Endothelial cell of umbilical vein (primary cell): ENCODE data around the gene GRID1. TPM values are rescaled to one million over a fixed set of nuclear protein-coding genes. Genes with fewer than 3 reads are reported as not detected.

Experiments used
- BruUV-seq: library from RNA; stranded (reverse); fragments of 400-500 nt; replicated peaks from 2 replicates; lab custom pipeline; 2021; lab: Mats Ljungman, UMichigan
- CTCF ChIA-PET: fragments of 300-600, 350-600 bp; sonication (Branson Sonifier 250); formaldehyde crosslinking; loops from one replicate; lab custom pipeline; 2021; ENCODE audit warnings: antibody characterized with exemption, inconsistent platforms; lab: Charles Lee
- POLR2A ChIA-PET: fragments of 300-600, 350-600 bp; sonication (Branson Sonifier 250); formaldehyde crosslinking; loops from one replicate; lab custom pipeline; 2021; ENCODE audit warnings: antibody characterized with exemption, inconsistent platforms; lab: Charles Lee
- DNase-seq: peaks from one replicate; pipeline ENCODE4 v3.0.0-alpha.2; 2011; ENCODE audit warnings: low read depth, low spot score
- FAIRE-seq: peaks from 2 replicates; lab custom pipeline; 2011; peaks lifted over from hg19 to GRCh38; lab: Jason Lieb, UNC
- H2AFZ ChIP-seq: 2 replicates; pipeline ENCODE4 v1.6.0; 2012; ENCODE audit warnings: low read depth, low read length, control low read depth, inconsistent platforms
- H3K27ac ChIP-seq: 2 replicates; pipeline ENCODE4 v1.5.1; 2011; ENCODE audit warnings: low read depth, mild to moderate bottlenecking, control low read depth, low read length, moderate library complexity; ENCODE audit not compliant: insufficient read depth
- H3K27me3 ChIP-seq, 2 experiments: 2 replicates each; pipeline versions ENCODE4 v1.6.0 to v1.6.1; 2011; ENCODE audit warnings: low read length in 2 of 2, mixed read lengths in 1 of 2; ENCODE audit not compliant: control insufficient read depth in 2 of 2, insufficient read depth in 2 of 2
- H3K36me3 ChIP-seq, 2 experiments: 2 replicates in 1 of 2; 3 replicates in 1 of 2; pipeline ENCODE4 v1.5.1; 2011; ENCODE audit warnings: low read length in 2 of 2, mild to moderate bottlenecking in 1 of 2, moderate library complexity in 1 of 2; ENCODE audit not compliant: control insufficient read depth in 2 of 2, insufficient read depth in 2 of 2; ENCODE audit errors: extremely low read depth in 1 of 2
- H3K4me1 ChIP-seq: 3 replicates; pipeline ENCODE4 v1.5.1; 2011; ENCODE audit warnings: mild to moderate bottlenecking, low read length; ENCODE audit not compliant: control insufficient read depth, insufficient read depth; ENCODE audit errors: extremely low read depth
- H3K4me2 ChIP-seq: 2 replicates; pipeline ENCODE4 v1.6.1; 2011; ENCODE audit warnings: low read length, control low read depth, mixed read lengths; ENCODE audit not compliant: insufficient read depth
- H3K4me3 ChIP-seq, 3 experiments: fragments of 200-600 bp in 1 of 3; sonication (generic), shearing (Covaris generic) in 1 of 3; replicated peaks in 1 of 3; 2 replicates each; pipeline ENCODE4 v1.5.1; 2011 to 2016; ENCODE audit warnings: control low read depth in 3 of 3, low read length in 3 of 3, mild to moderate bottlenecking in 2 of 3, inconsistent platforms in 1 of 3, low read depth in 1 of 3, moderate library complexity in 1 of 3; ENCODE audit not compliant: insufficient read depth in 1 of 3
- H3K79me2 ChIP-seq: 2 replicates; pipeline ENCODE4 v1.6.0; 2012; ENCODE audit warnings: low read length, inconsistent platforms; ENCODE audit not compliant: control insufficient read depth, insufficient read depth
- H3K9ac ChIP-seq: replicated peaks from 2 replicates; pipeline ENCODE3; 2011; ENCODE audit warnings: low read length, control low read depth; ENCODE audit not compliant: insufficient read depth; ENCODE audit errors: extremely low read depth
- H3K9me1 ChIP-seq: replicated peaks from 3 replicates; pipeline ENCODE4 v1.6.0; 2011; ENCODE audit warnings: mild to moderate bottlenecking, low read length; ENCODE audit not compliant: control insufficient read depth, insufficient read depth; ENCODE audit errors: extremely low read depth
- H3K9me3 ChIP-seq: replicated peaks from 2 replicates; pipeline ENCODE4 v1.5.1; 2012; ENCODE audit warnings: low read length, inconsistent platforms; ENCODE audit not compliant: control insufficient read depth, insufficient read depth
- H4K20me1 ChIP-seq: replicated peaks from 2 replicates; pipeline ENCODE3; 2011; ENCODE audit warnings: mild to moderate bottlenecking, low read length; ENCODE audit not compliant: control insufficient read depth, insufficient read depth; ENCODE audit errors: extremely low read depth
- CTCF ChIP-seq, 2 donors: IDR thresholded peaks; 1 replicate in 1 of 2; 2 replicates in 1 of 2; pipeline ENCODE4 v1.5.1; 2011; ENCODE audit warnings: low read length in 2 of 2, mild to moderate bottlenecking in 2 of 2, moderate library complexity in 2 of 2, control low read depth in 1 of 2, inconsistent platforms in 1 of 2, low read depth in 1 of 2; ENCODE audit not compliant: insufficient read depth in 1 of 2; ENCODE audit errors: extremely low read depth in 1 of 2
- EZH2 ChIP-seq: IDR thresholded peaks from 2 replicates; pipeline ENCODE4 v1.6.1; 2012; ENCODE audit warnings: borderline replicate concordance, low read depth, mild to moderate bottlenecking, moderate library complexity, low read length, inconsistent platforms; ENCODE audit not compliant: severe bottlenecking
- FOS ChIP-seq: IDR thresholded peaks from 2 replicates; pipeline ENCODE4 v1.6.1; 2011; ENCODE audit warnings: mild to moderate bottlenecking, low read length, moderate library complexity, borderline replicate concordance; ENCODE audit not compliant: insufficient read depth
- GATA2 ChIP-seq: IDR thresholded peaks from 2 replicates; pipeline ENCODE4 v1.7.0; 2011; ENCODE audit warnings: low read depth, mild to moderate bottlenecking, moderate library complexity, mixed read lengths, low read length; ENCODE audit not compliant: insufficient read length, insufficient read depth
- JUN ChIP-seq: IDR thresholded peaks from 2 replicates; pipeline ENCODE4 v1.6.1; 2011; ENCODE audit warnings: borderline replicate concordance, low read depth; ENCODE audit not compliant: insufficient read length, insufficient read depth
- MYC ChIP-seq: IDR thresholded peaks from one replicate; pipeline ENCODE4 v1.6.1; 2011; ENCODE audit warnings: mild to moderate bottlenecking, low read depth, low read length
- POLR2A ChIP-seq: IDR thresholded peaks from 2 replicates; pipeline ENCODE4 v1.6.1; 2012; ENCODE audit warnings: low read depth, mild to moderate bottlenecking, control low read depth, low read length
- POLR2AphosphoS5 ChIP-seq: IDR thresholded peaks from 2 replicates; pipeline ENCODE4 v1.6.1; 2012; ENCODE audit warnings: low read depth, mild to moderate bottlenecking, control low read depth, low read length, moderate library complexity; ENCODE audit not compliant: insufficient read depth
- dilution Hi-C: fragments of 300-500 bp; cut with MboI; formaldehyde crosslinking; loops from one replicate; pipeline ENCODE4 v1.15.0; 2019; ENCODE audit warnings: low sequenced_read_pairs; ENCODE audit not compliant: extremely low pct_ligation_motif_present
- intact Hi-C: fragments of 100-400 bp; cut with micrococcal nuclease; formaldehyde crosslinking; loops from one replicate; pipeline ENCODE4 v1.10.0; 2022
- polyA plus RNA-seq, 4 experiments: library from polyadenylated mRNA; depleted of rRNA in 3 of 4; stranded (reverse) in 3 of 4; unstranded in 1 of 4; fragments of >200 nt; gene quantifications; 2 replicates each; pipeline versions ENCODE4 v1.2.1 to v1.2.3, GENCODE V29; 2011 to 2012; ENCODE audit warnings: missing spikeins in 1 of 4
- total RNA-seq: library from RNA; stranded (reverse); gene quantifications from 2 replicates; pipeline ENCODE4 v1.2.3, GENCODE V29; 2021
- TF ChIP-seq, protein P1 (sequence below): IDR thresholded peaks from 2 replicates; pipeline ENCODE4 v1.6.1; 2011; ENCODE audit not compliant: insufficient read depth, insufficient read length

Gene GRID1
- total and polyA plus RNA-seq, 2 donors (not counting 3 experiments of a cell fraction or from before 2014, with no cell fraction given) = not detected

- no peaks in the 10 kb centered on the region for H4K20me1 ChIP-seq
- no peaks in the 10 kb centered on the region for H3K9me3 ChIP-seq
- FAIRE-seq (no peak), DNase-seq (no peak)
- no TSS peak for BruUV-seq
- H2AFZ ChIP-seq = no peak overlapping the region
- no peaks in the 10 kb centered on the region for H3K79me2 ChIP-seq
- H3K36me3 ChIP-seq = no peaks in the 10 kb centered on the region
- CTCF ChIA-PET = no interaction called here
- dilution Hi-C loops = no loop called here
- intact Hi-C loops = no loop called here
- POLR2A ChIA-PET = no interaction called here
- TF ChIP-seq POLR2A = no peak
- TF ChIP-seq POLR2AphosphoS5 = no peak
- TF ChIP-seq JUN = no peak
- TF ChIP-seq FOS = no peak
- TF ChIP-seq MYC = no peak
- no peak for TF ChIP-seq EZH2
- no peak for TF ChIP-seq GATA2
- TF ChIP-seq CTCF (IDR thresholded peaks at IDR 0.05; ENCODE audit: extremely low read depth in 1 of 2, insufficient read depth in 1 of 2, low read depth in 1 of 2, low read length in 2 of 2) = no peak
- TF ChIP-seq, protein P1, sequence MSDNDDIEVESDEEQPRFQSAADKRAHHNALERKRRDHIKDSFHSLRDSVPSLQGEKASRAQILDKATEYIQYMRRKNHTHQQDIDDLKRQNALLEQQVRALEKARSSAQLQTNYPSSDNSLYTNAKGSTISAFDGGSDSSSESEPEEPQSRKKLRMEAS = no peak
- H3K4me3 ChIP-seq = no peak overlapping the region
- no peaks in the 10 kb centered on the region for H3K9me1 ChIP-seq
- no peak overlapping the region for H3K4me2 ChIP-seq
- no peak overlapping the region for H3K27ac ChIP-seq
- H3K4me1 ChIP-seq = no peaks in the 10 kb centered on the region
- H3K27me3 ChIP-seq = no peaks in the 10 kb centered on the region
- H3K9ac ChIP-seq = no peak overlapping the region
These were observed 118.5 kb downstream of the GRID1 start for GRCh38 chr10:86248062-86248461.
